Lower lobe of right lung (tissue), 2 donors: ENCODE results near the gene AQP12A. TPM values are rescaled to one million over a fixed set of nuclear protein-coding genes. Genes with fewer than 3 reads are reported as not detected.

ENCODE experiments used
- ATAC-seq, 2 donors: fragments of 200-7000 bp; cut with Tn5 transposase; one replicate each; pipeline ENCODE4 v1.9.1; 2020 to 2022; ENCODE audit warnings: mild to moderate bottlenecking in 2 of 2, moderate library complexity in 2 of 2
- DNase-seq: peaks from one replicate; pipeline ENCODE4 v3.0.0-alpha.2; 2020
- H3K27ac ChIP-seq: fragments of 200-600 bp; one replicate; pipeline ENCODE4 v1.8.0; 2022
- H3K27me3 ChIP-seq: fragments of 200-600 bp; one replicate; pipeline ENCODE4 v1.8.0; 2022; ENCODE audit warnings: low read depth
- H3K36me3 ChIP-seq: fragments of 200-600 bp; one replicate; pipeline ENCODE4 v1.8.0; 2022; ENCODE audit warnings: mild to moderate bottlenecking
- H3K4me1 ChIP-seq: fragments of 200-600 bp; one replicate; pipeline ENCODE4 v1.8.0; 2022
- H3K4me3 ChIP-seq: fragments of 200-600 bp; one replicate; pipeline ENCODE4 v1.8.0; 2022; ENCODE audit warnings: mild to moderate bottlenecking
- H3K9me3 ChIP-seq: fragments of 200-600 bp; one replicate; pipeline ENCODE4 v1.8.0; 2022
- intact Hi-C: fragments of 100-400 bp; cut with DNase I; formaldehyde crosslinking; loops from one replicate; pipeline ENCODE4 v1.11.0; 2022
- total RNA-seq: library from RNA; stranded (reverse); fragmentation: NEBNext Ultra II Directional; extraction: Animal tissue kit (Norgen Biotek cat#: 25700); gene quantifications from one replicate; pipeline ENCODE4 v1.2.1, GENCODE V29; 2021
- TF ChIP-seq, protein P1 (sequence below): fragments of 200-600 bp; IDR thresholded peaks from one replicate; pipeline ENCODE4 v1.8.0; 2022; ENCODE audit warnings: antibody characterized with exemption, mild to moderate bottlenecking
- donor health status: DM: no; HTN: yes; CAD: no; lungs with severe emphysema.

Gene AQP12A
- total RNA-seq, 1 donor from 2014 or later = not detected

DNA sequence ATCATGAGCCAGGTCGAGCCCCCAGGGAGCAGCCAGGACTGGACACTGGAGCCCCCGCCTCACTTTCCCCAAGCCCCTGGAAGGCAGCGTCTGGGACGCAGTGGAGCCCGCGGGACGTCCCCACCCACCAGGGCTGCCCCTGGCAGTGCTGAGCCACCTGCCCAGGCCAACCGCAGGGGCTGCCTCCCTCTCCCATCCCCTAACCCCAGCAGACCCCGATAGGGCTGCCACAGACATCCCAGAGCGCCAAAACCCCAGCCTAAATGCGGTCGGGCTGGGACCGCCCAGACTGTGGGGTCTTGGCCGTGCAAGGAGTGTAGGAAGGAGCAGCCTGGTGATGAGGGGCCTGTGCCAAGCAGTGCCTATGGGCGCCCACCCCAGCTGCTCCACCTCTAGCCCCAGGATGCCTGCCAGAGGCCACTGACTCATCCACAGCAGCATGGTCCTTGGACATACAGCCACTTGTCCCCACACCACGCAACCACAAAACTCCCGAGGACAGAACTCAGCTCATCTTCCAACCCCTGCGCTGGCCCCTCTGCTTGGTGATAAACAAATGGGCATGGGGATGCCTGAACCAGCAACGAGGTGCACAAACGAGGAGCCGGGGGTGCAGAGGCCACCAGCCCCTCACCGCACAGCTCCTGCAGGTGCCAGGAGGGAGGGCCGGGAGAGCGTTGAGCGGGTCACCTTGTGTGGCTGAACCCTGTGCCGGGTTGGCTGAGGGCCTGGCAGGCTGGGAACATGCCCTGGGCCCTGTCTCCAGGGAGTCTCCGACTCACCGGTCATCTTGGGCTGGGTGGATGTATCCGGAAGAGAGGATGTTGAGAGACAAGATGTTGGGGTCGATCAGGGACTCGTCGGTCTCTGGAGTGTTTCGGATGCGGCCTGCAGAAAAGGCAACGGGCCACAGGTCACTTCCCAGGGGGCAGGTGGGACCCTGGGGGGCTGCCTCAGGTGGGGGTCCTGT is 44.9 kb downstream of the AQP12A start:
- TF ChIP-seq, protein P1, sequence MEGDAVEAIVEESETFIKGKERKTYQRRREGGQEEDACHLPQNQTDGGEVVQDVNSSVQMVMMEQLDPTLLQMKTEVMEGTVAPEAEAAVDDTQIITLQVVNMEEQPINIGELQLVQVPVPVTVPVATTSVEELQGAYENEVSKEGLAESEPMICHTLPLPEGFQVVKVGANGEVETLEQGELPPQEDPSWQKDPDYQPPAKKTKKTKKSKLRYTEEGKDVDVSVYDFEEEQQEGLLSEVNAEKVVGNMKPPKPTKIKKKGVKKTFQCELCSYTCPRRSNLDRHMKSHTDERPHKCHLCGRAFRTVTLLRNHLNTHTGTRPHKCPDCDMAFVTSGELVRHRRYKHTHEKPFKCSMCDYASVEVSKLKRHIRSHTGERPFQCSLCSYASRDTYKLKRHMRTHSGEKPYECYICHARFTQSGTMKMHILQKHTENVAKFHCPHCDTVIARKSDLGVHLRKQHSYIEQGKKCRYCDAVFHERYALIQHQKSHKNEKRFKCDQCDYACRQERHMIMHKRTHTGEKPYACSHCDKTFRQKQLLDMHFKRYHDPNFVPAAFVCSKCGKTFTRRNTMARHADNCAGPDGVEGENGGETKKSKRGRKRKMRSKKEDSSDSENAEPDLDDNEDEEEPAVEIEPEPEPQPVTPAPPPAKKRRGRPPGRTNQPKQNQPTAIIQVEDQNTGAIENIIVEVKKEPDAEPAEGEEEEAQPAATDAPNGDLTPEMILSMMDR = no peak
- Histone ChIP-seq H3K36me3 (no peaks in the 10 kb centered on the region), H3K4me3 (no peak overlapping the region), H3K9me3 (no peaks in the 10 kb centered on the region), H3K27me3 (no peaks in the 10 kb centered on the region), H3K4me1 (no peaks in the 10 kb centered on the region), H3K27ac (no peak overlapping the region)
- no peak for DNase-seq
- no peak for ATAC-seq
- intact Hi-C loops = no loop called here

- Histone ChIP-seq H3K4me3 (no peak overlapping the region), H3K4me1 (no peaks in the 10 kb centered on the region), H3K27ac (no peak overlapping the region), H3K27me3 (peaks cover 3% of the 10 kb centered on the region), H3K9me3 (no peaks in the 10 kb centered on the region), H3K36me3 (no peaks in the 10 kb centered on the region)
- intact Hi-C loops = no loop called here
- ATAC-seq (no peak), DNase-seq (no peak)
- TF ChIP-seq, protein P1 = no peak
Observed at GRCh38 chr2:240737512-240737911, 45.8 kb downstream of the AQP12A start.

DNA sequence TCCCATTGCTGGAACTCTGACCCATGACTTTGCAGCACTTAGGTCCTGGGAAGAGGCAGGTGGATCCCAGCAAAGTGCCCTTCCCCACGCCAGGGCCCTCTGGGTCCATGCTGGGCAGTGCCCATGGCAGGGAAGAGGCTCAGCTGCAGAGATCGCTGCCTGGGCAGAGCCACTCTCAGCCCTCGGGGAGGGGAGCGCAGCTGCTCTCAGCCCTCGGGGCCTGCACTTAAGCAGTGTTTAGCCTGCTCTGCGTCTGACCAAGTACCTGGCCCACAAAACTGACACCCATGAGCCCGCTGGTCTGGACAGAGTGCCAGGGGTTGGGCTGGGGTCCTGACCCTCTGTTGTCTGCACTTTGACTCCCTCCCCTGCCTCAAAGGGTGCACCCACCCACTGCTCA is 46.3 kb downstream of the AQP12A start:
- TF ChIP-seq, protein P1 = no peak
- no peaks in the 10 kb centered on the region for H3K36me3 ChIP-seq
- no peaks in the 10 kb centered on the region for H3K9me3 ChIP-seq
- no peak for DNase-seq
- H3K4me3 ChIP-seq = no peak overlapping the region
- intact Hi-C loops = no loop called here
- no peak for ATAC-seq
- no peaks in the 10 kb centered on the region for H3K4me1 ChIP-seq
- H3K27ac ChIP-seq = no peak overlapping the region
- H3K27me3 ChIP-seq = peaks cover 3% of the 10 kb centered on the region

DNA sequence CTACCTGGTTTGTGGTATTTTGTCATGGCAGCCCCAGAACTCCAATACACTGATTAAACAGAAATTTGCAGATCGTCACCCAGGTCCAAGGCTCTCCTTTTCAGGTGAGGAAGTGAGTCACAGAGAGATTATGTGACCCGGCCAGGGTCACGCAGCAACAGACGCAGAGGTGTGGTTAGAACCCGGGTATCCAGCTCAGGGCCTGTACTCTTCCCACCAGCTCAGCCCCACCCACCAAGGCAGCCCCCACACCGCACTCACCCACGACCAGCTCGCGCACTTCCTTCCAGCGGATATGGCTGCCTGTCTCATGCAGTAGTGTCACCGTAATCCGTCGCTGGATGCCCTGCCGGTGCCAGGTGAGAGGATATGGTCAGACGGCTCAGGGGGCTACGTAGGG is 48.1 kb downstream of the AQP12A start:
- DNase-seq = no peak
- Histone ChIP-seq H3K27ac (no peak overlapping the region), H3K9me3 (no peaks in the 10 kb centered on the region), H3K36me3 (no peaks in the 10 kb centered on the region), H3K4me1 (no peaks in the 10 kb centered on the region), H3K4me3 (no peak overlapping the region), H3K27me3 (peaks cover 3% of the 10 kb centered on the region)
- no peak for ATAC-seq
- intact Hi-C loops = no loop called here
- TF ChIP-seq, protein P1 = no peak

DNA sequence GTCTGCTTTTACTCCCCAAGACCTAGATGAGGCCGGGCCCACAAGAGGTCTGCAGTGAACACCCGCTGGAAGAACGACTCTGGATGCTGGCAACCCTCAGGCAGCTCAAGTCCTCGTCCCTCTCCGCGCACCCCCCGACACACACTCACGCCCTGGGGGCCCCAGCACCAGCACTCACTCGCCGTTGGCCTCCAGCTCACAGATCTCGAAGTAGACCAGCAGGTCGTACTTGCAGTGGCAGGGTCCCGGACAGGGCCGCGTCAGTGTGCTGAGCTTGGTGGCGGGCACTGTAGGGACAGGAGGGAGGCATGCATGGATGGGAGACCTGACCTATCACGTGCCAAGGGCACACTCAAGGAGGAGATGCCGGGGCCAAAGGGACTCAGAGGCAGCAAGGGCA is 49.4 kb downstream of the AQP12A start:
- no peak overlapping the region for H3K27ac ChIP-seq
- H3K9me3 ChIP-seq = no peaks in the 10 kb centered on the region
- no peaks in the 10 kb centered on the region for H3K36me3 ChIP-seq
- no peak overlapping the region for H3K4me3 ChIP-seq
- ATAC-seq (no peak), DNase-seq (no peak)
- TF ChIP-seq, protein P1 = no peak
- peaks cover 3% of the 10 kb centered on the region for H3K27me3 ChIP-seq
- no peaks in the 10 kb centered on the region for H3K4me1 ChIP-seq
- intact Hi-C loops = no loop called here
